ENCODE results near the gene OXCT1. TPM values are rescaled to one million over a fixed set of nuclear protein-coding genes. Genes with fewer than 3 reads are reported as not detected.

Gene OXCT1
- total and polyA plus RNA-seq, 7 donors = 5.5 to 22.1 (median 10.7) TPM

DNA sequence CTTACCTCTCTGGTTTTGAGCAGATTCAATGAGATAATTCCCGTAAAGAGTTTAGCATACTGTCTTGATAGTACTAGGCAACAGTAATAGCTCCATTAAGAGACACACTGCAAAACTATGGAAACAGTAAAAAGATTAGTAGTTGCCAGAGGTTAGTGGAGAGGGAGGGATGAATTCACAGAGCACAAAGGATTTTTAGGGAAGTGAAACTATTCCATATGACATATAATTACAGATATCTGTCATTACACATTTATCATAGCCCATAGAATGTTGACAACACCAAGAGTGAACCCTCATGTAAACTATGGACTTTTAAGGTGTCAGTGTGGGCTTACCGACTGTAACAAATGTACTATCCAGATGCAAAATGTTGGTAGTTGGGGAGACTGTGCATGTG, 183.5 kb downstream of the OXCT1 start:
- TF ChIP-seq, protein P1, sequence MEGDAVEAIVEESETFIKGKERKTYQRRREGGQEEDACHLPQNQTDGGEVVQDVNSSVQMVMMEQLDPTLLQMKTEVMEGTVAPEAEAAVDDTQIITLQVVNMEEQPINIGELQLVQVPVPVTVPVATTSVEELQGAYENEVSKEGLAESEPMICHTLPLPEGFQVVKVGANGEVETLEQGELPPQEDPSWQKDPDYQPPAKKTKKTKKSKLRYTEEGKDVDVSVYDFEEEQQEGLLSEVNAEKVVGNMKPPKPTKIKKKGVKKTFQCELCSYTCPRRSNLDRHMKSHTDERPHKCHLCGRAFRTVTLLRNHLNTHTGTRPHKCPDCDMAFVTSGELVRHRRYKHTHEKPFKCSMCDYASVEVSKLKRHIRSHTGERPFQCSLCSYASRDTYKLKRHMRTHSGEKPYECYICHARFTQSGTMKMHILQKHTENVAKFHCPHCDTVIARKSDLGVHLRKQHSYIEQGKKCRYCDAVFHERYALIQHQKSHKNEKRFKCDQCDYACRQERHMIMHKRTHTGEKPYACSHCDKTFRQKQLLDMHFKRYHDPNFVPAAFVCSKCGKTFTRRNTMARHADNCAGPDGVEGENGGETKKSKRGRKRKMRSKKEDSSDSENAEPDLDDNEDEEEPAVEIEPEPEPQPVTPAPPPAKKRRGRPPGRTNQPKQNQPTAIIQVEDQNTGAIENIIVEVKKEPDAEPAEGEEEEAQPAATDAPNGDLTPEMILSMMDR (IDR thresholded peaks at IDR 0.05) = no peak
- Histone ChIP-seq H3K4me1 (no peaks in the 10 kb centered on the region), H3K36me3 (ENCODE audit: insufficient read depth in 1 of 2, low read depth in 1 of 2) (no peaks in the 10 kb centered on the region), H3K27ac (no peak overlapping the region), H3K9me3 (no peaks in the 10 kb centered on the region), H3K4me3 (no peak overlapping the region), H3K27me3 (ENCODE audit: insufficient read depth in 3 of 3, low read length in 2 of 3) (no peaks in the 10 kb centered on the region)
- DNase-seq = no peak
- intact Hi-C loops (cut with DNase I) = no loop called here
- WGBS, 3 donors = 83 to 93% (median 93%) methylated on average over 2 of the region's 2 CpGs
- no peak for ATAC-seq

DNA sequence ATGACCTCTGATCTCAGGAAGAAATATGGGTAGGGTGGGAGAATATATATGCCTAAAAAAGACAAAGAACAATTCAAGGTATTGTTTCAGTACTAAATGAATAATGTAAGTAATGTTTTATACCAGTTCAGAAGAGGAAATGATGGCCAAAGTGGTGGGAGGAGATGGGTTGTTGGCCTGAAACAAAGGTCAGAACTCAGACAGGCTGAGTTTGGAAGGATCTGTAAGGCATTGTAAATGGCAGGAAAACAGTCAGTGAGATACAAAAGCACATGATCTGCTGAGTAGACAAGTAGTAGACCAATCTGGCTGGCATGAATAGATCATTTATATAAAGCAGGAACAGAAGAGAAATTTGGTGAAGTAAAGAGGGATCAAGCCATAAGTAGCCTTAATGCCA, 184.0 kb downstream of the OXCT1 start:
- Histone ChIP-seq H3K4me1 (no peaks in the 10 kb centered on the region), H3K27ac (no peak overlapping the region), H3K27me3 (ENCODE audit: insufficient read depth in 3 of 3, low read length in 2 of 3) (no peaks in the 10 kb centered on the region), H3K36me3 (ENCODE audit: insufficient read depth in 1 of 2, low read depth in 1 of 2) (no peaks in the 10 kb centered on the region), H3K4me3 (no peak overlapping the region), H3K9me3 (no peaks in the 10 kb centered on the region)
- DNase-seq = no peak
- ATAC-seq = no peak
- intact Hi-C loops (cut with DNase I) = no loop called here
- TF ChIP-seq, protein P1 (IDR thresholded peaks at IDR 0.05) = no peak

DNA sequence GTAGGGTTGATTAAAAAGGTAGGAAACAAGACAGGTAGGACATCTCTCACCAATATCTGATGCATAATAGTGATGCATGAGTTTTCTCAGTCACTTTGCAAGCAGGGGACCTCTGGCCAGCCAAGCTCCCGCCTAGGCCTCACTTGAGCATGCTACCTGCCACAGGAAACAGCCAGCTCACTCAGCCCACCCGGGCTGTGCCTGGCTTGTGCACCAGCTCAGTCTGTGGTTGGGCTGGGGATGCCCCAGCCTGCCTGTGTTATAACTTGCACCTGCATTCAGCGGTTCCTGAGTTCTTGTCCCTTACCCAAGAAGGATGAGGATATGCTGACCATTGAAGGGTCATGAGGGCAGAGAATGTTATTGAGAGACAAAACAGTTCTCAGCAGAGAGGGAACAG, 187.0 kb downstream of the OXCT1 start:
- H3K27me3 ChIP-seq (ENCODE audit: insufficient read depth in 3 of 3, low read length in 2 of 3) = no peaks in the 10 kb centered on the region
- ATAC-seq = no peak
- TF ChIP-seq, protein P1 (IDR thresholded peaks at IDR 0.05) = no peak
- intact Hi-C loops (cut with DNase I) = no loop called here
- H3K27ac ChIP-seq = no peak overlapping the region
- 71 to 82% (median 81%) methylated on average over 3 of the region's 3 CpGs for WGBS, 3 donors
- no peak overlapping the region for H3K4me3 ChIP-seq
- H3K36me3 ChIP-seq (ENCODE audit: insufficient read depth in 1 of 2, low read depth in 1 of 2) = no peaks in the 10 kb centered on the region
- DNase-seq = no peak
- H3K4me1 ChIP-seq = no peaks in the 10 kb centered on the region
- no peaks in the 10 kb centered on the region for H3K9me3 ChIP-seq

DNA sequence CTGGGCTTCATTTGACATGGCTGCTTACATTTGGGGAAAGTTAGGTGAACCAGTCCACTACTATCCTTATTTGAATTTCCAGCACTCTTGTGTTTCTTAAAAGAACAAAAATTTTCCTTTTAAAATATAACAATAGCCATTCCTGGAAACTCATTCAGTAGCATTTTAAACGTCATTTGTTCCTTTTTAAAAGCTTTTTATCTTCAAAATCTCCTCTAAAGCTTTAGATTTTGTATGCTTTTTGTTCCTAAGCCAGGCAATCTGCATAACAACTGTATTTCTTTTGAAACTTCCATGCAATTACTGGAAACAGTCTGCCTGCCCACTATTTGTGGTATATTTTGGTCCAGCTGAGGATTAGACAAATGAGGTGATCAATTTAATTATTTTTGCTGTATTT, 187.6 kb downstream of the OXCT1 start:
- Histone ChIP-seq H3K27me3 (ENCODE audit: insufficient read depth in 3 of 3, low read length in 2 of 3) (no peaks in the 10 kb centered on the region), H3K27ac (no peak overlapping the region), H3K4me3 (no peak overlapping the region), H3K9me3 (no peaks in the 10 kb centered on the region), H3K4me1 (no peaks in the 10 kb centered on the region), H3K36me3 (ENCODE audit: insufficient read depth in 1 of 2, low read depth in 1 of 2) (no peaks in the 10 kb centered on the region)
- ATAC-seq = no peak
- 28 to 34% (median 29%) methylated on average over 1 of the region's 1 CpG for whole genome bisulfite sequencing, 3 donors
- TF ChIP-seq, protein P1 (IDR thresholded peaks at IDR 0.05) = no peak
- DNase-seq = no peak
- intact Hi-C loops (cut with DNase I) = no loop called here

DNA sequence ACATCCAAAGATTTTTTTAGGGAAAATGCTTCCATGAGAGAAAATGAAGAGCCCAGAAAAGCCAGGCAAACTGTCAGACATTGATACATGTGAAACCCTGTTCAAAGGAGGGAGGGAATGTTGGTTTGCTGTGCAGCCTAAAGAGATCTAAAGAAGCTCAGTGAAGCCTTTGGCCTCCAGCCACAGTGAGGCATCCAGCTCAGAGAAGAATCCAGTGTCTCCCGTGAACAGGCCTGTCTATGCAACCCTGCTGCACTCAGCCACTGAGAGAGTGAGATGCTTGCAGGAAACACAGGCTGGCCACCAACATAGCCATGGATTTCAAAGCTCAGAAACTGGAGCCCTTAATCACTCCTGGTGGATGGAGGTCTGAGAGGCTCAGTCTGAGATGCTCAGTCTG, 188.4 kb downstream of the OXCT1 start:
- no peaks in the 10 kb centered on the region for H3K4me1 ChIP-seq
- WGBS, 3 donors = 27 to 53% (median 50%) methylated on average over 1 of the region's 1 CpG
- no peaks in the 10 kb centered on the region for H3K9me3 ChIP-seq

More for the DNA sequence above, 188.4 kb downstream of the OXCT1 start:
- intact Hi-C loops (cut with DNase I) = no loop called here
- TF ChIP-seq, protein P1 (IDR thresholded peaks at IDR 0.05) = no peak
- H3K36me3 ChIP-seq (ENCODE audit: insufficient read depth in 1 of 2, low read depth in 1 of 2) = no peaks in the 10 kb centered on the region
- no peaks in the 10 kb centered on the region for H3K27me3 ChIP-seq (ENCODE audit: insufficient read depth in 3 of 3, low read length in 2 of 3)
- DNase-seq (no peak), ATAC-seq (no peak)
- H3K4me3 ChIP-seq = no peak overlapping the region
- H3K27ac ChIP-seq = no peak overlapping the region

All from psoas muscle (tissue), 8 donors.